Measurements from ENCODE around the gene ADAP1. TPM values are rescaled to one million over a fixed set of nuclear protein-coding genes. Genes with fewer than 3 reads are reported as not detected.

ADAP1 gene
- total RNA-seq, 2 experiments from 2014 or later = 6.8 to 7.2 TPM

GRCh38 chr7:999941-1000935 lies 45.8 kb upstream of the ADAP1 start:
- POLR2A ChIA-PET = no interaction called here
- H3K27ac Mint-ChIP-seq = no peak overlapping the region
- TF ChIP-seq CTCF (IDR thresholded peaks at IDR 0.05) = no peak
- intact Hi-C loops (cut with DNase I, micrococcal nuclease) = no loop called here
- peaks cover 4% of the 10 kb centered on the region for H3K36me3 Mint-ChIP-seq (ENCODE audit: low read depth)
- ATAC-seq (ENCODE audit: poor library complexity) (no peak), DNase-seq (no peak)
- no peak overlapping the region for H3K4me3 Mint-ChIP-seq
- no peak overlapping the region for H3K4me3 ChIP-seq (ENCODE audit: low read length)
- H3K36me3 ChIP-seq (ENCODE audit: insufficient read depth, low read length) = peaks cover 12% of the 10 kb centered on the region
- H3K9me3 ChIP-seq (ENCODE audit: control insufficient read depth in 1 of 2, insufficient read depth in 1 of 2, low read length in 2 of 2) = no peaks in the 10 kb centered on the region
- H3K9me3 Mint-ChIP-seq = no peaks in the 10 kb centered on the region
- CTCF ChIA-PET = no interaction called here
- H3K27me3 ChIP-seq (ENCODE audit: control insufficient read depth in 1 of 2, insufficient read depth in 2 of 2, low read length in 2 of 2) = no peaks in the 10 kb centered on the region
- no peaks in the 10 kb centered on the region for H3K4me1 ChIP-seq (ENCODE audit: insufficient read depth, low read length)
- no peaks in the 10 kb centered on the region for H3K27me3 Mint-ChIP-seq
- no peak overlapping the region for H3K27ac ChIP-seq (ENCODE audit: low read depth in 1 of 2, low read length in 2 of 2)
- no peaks in the 10 kb centered on the region for H3K4me1 Mint-ChIP-seq (ENCODE audit: low read depth)

- no peak for TF ChIP-seq CTCF (IDR thresholded peaks at IDR 0.05)
- CTCF ChIA-PET = interaction anchor here (9.5 kb wide), 1 partner anchor 64 kb away, joined by 220 read pairs; no protein-coding TSS in a partner anchor
- H3K9me3 Mint-ChIP-seq = no peaks in the 10 kb centered on the region
- peaks cover 4% of the 10 kb centered on the region for H3K36me3 Mint-ChIP-seq (ENCODE audit: low read depth)
- H3K27me3 Mint-ChIP-seq = no peaks in the 10 kb centered on the region
- H3K9me3 ChIP-seq (ENCODE audit: control insufficient read depth in 1 of 2, insufficient read depth in 1 of 2, low read length in 2 of 2) = no peaks in the 10 kb centered on the region
- peaks cover 12% of the 10 kb centered on the region for H3K36me3 ChIP-seq (ENCODE audit: insufficient read depth, low read length)
- POLR2A ChIA-PET = no interaction called here
- no peak overlapping the region for H3K4me3 Mint-ChIP-seq
- no peak overlapping the region for H3K4me3 ChIP-seq (ENCODE audit: low read length)
- H3K27ac ChIP-seq (ENCODE audit: low read depth in 1 of 2, low read length in 2 of 2) = no peak overlapping the region
- intact Hi-C loops (cut with DNase I, micrococcal nuclease) = no loop called here
- no peak for DNase-seq
- H3K4me1 Mint-ChIP-seq (ENCODE audit: low read depth) = no peaks in the 10 kb centered on the region
- H3K4me1 ChIP-seq (ENCODE audit: insufficient read depth, low read length) = no peaks in the 10 kb centered on the region
- no peaks in the 10 kb centered on the region for H3K27me3 ChIP-seq (ENCODE audit: control insufficient read depth in 1 of 2, insufficient read depth in 2 of 2, low read length in 2 of 2)
- no peak for ATAC-seq (ENCODE audit: poor library complexity)
- H3K27ac Mint-ChIP-seq = no peak overlapping the region
Measured at GRCh38 chr7:999149-999879, 44.8 kb upstream of the ADAP1 start.

GRCh38 chr7:997404-998395 lies 43.2 kb upstream of the ADAP1 start:
- peaks cover 6% of the 10 kb centered on the region for H3K4me1 Mint-ChIP-seq (ENCODE audit: low read depth)
- CTCF ChIA-PET = interaction anchor here (9.5 kb wide), 1 partner anchor 66 kb away, joined by 220 read pairs; no protein-coding TSS in a partner anchor

More at GRCh38 chr7:997404-998395, 43.2 kb upstream of the ADAP1 start:
- no peak for TF ChIP-seq CTCF (IDR thresholded peaks at IDR 0.05)
- POLR2A ChIA-PET = no interaction called here
- H3K27ac Mint-ChIP-seq = no peak overlapping the region
- H3K27me3 ChIP-seq (ENCODE audit: control insufficient read depth in 1 of 2, insufficient read depth in 2 of 2, low read length in 2 of 2) = no peaks in the 10 kb centered on the region
- H3K36me3 Mint-ChIP-seq (ENCODE audit: low read depth) = peaks cover 4% of the 10 kb centered on the region
- no peak overlapping the region for H3K4me3 ChIP-seq (ENCODE audit: low read length)
- intact Hi-C loops (cut with DNase I, micrococcal nuclease) = no loop called here
- H3K9me3 ChIP-seq (ENCODE audit: control insufficient read depth in 1 of 2, insufficient read depth in 1 of 2, low read length in 2 of 2) = no peaks in the 10 kb centered on the region
- H3K36me3 ChIP-seq (ENCODE audit: insufficient read depth, low read length) = peaks cover 12% of the 10 kb centered on the region
- H3K4me1 ChIP-seq (ENCODE audit: insufficient read depth, low read length) = peaks cover 9% of the 10 kb centered on the region
- H3K9me3 Mint-ChIP-seq = no peaks in the 10 kb centered on the region
- H3K4me3 Mint-ChIP-seq = no peak overlapping the region
- H3K27me3 Mint-ChIP-seq = no peaks in the 10 kb centered on the region
- DNase-seq = no peak
- ATAC-seq (ENCODE audit: poor library complexity) = no peak
- H3K27ac ChIP-seq (ENCODE audit: low read depth in 1 of 2, low read length in 2 of 2) = no peak overlapping the region
